Peyer's patch (tissue), 4 donors: ENCODE measurements around the gene VTCN1.

Experiments used
- CTCF ChIP-seq, 6 experiments: fragments of 450-650 bp in 4 of 6; fragments of 200-600 bp in 2 of 6; sonication (generic) in 1 of 6; IDR thresholded peaks; one replicate each; pipeline ENCODE4 v1.5.1; 2017 to 2019; ENCODE audit warnings: antibody characterized with exemption in 6 of 6, mild to moderate bottlenecking in 3 of 6, moderate library complexity in 1 of 6
- POLR2A ChIP-seq, 2 donors: fragments of 450-650 bp; IDR thresholded peaks; one replicate each; pipeline ENCODE4 v1.5.1; 2017; ENCODE audit warnings: antibody characterized with exemption in 2 of 2, mild to moderate bottlenecking in 2 of 2, moderate library complexity in 2 of 2

- TF ChIP-seq CTCF (IDR thresholded peaks at IDR 0.05) = no peak
- no peak for TF ChIP-seq POLR2A (IDR thresholded peaks at IDR 0.05)
Measured at GRCh38 chr1:117136749-117137148, 74.0 kb downstream of the VTCN1 start.
